NCI-H226 (cell line): ENCODE measurements around the gene ELP5.
A peak's percentile ranks its signal among the peaks of the same experiment; 100 is the strongest.

Experiments used
- DNase-seq: peaks from one replicate; pipeline ENCODE4 v3.0.0-alpha.2; 2015

The ELP5 gene

GRCh38 chr17:7252176-7253043 is at the start of gene ELP5:
Gene ELP5 (plus strand): TSS chr17:7252215. CDS start chr17:7252551, 336 bp downstream.
- peak; percentile 93 for DNase-seq

GRCh38 chr17:7203391-7203790 is 48.6 kb upstream of the ELP5 start:
- DNase-seq: no peak

- no peak for DNase-seq
Measured at GRCh38 chr17:7204336-7204735, 47.7 kb upstream of the ELP5 start.

- peak; percentile 76 for DNase-seq
Measured at GRCh38 chr17:7204828-7205461, 47.1 kb upstream of the ELP5 start.

- no peak for DNase-seq
Measured at GRCh38 chr17:7205561-7205960, 46.5 kb upstream of the ELP5 start.

GRCh38 chr17:7207120-7208001 is 44.7 kb upstream of the ELP5 start:
- DNase-seq: no peak

DNA sequence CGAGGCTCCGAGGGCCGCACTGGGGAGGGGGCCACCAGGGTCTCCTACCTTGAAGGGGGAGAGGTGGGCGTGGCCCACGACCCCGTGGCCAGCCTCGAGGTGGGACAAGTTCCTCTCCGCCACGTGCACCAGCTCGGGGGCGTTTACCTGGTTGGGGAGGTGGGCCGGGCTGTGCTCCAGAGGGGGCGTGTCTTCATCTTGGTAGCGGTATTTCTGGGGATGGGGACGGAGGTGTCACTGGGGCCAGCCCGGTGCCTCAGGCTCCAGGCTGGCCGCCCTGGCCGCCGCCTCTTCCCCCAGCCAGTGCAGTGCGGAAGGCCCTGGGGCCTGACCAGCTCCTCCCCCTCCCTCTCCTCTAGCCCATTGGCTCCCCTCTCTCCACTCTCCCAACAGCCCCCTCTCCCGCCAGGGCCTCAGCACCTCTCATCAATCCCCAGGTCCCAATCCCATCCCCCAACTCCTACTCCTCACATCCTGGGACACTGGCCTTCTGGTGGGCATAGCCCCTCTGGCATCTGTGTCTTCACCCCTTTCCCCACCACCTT is 43.9 kb upstream of the ELP5 start:
- no peak for DNase-seq

DNA sequence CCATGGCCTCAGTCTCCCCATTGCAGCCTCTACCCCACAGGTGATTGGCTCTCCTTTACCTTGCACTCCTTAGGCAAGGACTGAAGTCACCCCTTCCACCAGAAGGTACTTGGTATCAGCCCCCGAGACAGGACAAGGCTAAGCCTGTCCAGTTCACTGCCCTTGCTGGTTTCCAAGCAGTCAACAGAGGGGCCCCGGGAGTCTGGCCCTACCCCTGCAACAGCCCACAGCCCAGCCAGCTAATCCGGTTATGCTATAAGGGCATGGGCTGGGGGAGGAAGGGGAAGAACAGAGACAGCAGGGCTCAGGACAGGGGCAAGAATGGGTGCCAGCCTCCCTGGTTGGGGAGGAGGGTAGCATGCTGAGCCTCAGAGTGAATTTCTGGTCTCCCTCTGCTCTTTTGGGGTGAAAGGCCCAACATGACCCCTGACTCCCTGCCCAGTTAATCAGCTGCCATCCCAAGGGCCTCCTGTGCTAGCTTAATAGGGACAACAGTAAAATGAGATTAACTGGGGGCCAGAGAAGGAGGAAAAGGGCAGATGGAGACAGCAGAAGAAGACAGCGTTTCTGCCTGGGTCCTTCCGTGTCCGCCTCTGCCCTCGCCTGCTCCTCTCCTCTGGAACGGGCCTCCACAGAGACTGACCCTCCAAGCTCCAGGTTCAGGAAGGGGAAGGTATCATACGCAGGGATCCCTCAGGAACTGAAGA is 43.1 kb upstream of the ELP5 start:
- DNase-seq: no peak

- DNase-seq: no peak
Measured at GRCh38 chr17:7211491-7212273, 40.3 kb upstream of the ELP5 start.

DNA sequence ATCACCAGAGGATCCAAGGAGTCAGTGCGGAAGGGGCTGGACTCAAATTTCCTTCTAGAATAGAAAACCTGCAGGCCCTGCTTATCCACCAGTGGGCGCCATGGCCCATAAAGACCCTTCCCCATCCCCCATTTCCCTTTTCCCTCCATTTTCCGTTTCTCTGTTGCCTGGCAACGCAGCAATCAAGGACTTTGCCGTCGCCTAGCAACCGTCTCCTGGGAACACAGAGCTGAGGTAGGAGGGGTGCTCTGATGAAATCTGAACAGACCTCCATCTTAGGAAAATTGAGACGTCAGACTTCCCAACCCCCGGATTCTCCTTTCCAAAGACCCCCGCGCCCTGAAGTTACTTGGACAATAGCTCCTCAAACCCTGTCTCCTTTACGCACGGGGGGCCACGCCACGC is 38.1 kb upstream of the ELP5 start:
- peak; percentile 63 for DNase-seq

DNA sequence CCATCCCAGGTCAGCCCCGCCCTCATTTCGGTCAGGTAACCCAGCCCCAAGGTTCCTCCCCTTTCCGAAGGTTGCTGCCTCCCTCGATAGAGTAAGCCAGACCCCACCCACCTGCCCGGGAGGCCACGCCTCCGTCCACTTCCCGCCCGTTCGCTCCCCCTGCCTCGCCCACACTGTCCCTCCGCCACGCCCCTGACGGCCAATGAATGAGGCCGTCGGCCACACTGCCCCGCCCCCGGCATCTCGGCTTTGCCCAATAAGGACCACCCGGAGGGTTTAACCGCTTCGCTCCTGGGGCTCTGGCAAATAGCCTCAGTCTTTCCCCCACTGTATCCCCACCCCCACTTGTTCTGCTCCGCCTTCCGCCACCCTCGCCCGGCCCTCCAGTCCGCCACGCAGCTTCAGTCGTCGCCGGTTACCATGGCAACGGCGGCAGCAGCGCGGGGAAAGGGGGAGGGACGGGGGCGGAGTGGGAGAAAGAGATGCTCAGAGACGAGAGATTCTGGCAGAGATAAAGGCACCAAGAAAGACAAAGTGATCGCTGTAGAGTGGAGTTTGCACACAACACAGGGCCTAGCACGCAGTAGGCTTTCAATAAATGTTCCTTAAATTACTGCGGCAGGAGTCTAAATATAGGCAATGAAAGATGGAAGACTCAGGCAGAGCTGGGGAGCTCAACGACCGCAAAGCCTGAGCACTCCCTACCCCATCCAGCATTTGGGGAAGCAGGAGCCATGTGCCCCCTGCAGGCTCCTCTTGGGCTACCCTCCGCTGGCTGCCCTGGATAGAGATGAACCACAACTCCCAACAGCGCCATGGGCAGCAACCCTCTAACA is 37.5 kb upstream of the ELP5 start:
- DNase-seq: peak; percentile 93

- no peak for DNase-seq
Measured at GRCh38 chr17:7215136-7215638, 36.8 kb upstream of the ELP5 start.

DNA sequence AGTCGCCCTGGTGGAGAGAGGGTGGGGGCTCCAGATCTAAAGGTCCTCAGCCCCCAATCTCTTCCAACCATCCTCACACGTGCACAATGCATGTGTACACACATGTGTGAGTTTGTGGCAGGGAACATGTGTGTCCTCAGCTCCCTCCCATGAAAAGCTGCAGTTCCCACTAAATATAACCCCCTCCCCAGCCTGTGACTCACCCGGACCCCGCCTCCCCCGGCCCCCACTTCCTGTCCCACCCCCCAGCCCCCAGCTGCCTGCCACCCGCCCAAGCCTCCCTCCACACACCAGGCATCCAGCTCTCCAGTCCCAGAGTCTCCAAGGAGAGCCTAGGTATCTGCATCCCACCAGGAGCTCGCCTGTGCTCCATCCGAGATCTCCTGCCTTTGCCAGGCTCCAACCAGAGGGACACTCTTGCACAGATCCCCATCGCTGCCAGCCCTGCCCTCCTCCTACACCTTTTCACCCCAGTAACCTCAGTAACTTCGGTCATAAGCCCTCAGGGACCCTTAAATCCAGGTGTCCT is 36.3 kb upstream of the ELP5 start:
- DNase-seq: no peak

GRCh38 chr17:7216242-7217112 is 35.5 kb upstream of the ELP5 start:
- no peak for DNase-seq

- DNase-seq: peak; percentile 25
Measured at GRCh38 chr17:7217113-7217987, 34.7 kb upstream of the ELP5 start.

- no peak for DNase-seq
Measured at GRCh38 chr17:7218166-7218565, 33.8 kb upstream of the ELP5 start.

- DNase-seq: no peak
Measured at GRCh38 chr17:7218758-7219157, 33.3 kb upstream of the ELP5 start.

DNA sequence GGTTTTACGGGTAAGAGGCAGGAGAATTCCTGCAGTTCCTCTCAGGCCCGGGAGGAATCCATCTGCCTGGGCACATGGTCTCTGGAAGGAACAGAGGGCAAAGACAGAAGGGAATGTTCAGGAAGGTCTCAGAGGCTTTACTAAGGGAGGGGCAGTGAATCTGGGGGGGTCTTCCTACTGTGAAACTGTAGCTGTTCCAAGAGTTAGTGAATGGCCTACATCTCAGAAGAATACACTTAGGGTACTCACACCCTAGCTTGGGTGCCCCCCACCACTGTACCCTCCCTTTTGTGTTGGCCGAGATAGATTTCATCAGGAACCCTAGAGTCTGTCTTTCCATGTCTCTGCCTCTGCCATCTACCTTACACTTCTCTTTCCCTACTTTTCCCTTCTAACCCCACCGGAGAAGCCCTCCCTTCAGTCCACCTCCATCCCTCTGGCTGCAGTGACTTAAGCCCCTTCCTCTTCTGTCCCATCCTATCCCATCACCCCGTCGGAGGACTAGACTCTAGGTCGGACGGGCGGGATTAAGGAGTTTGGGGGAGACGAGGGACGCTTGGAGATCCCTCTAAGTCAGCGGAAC is 32.7 kb upstream of the ELP5 start:
- no peak for DNase-seq
